Sciatic nerve (tissue), 2 donors: ENCODE data around the gene RER1. TPM values are rescaled to one million over a fixed set of nuclear protein-coding genes. Genes with fewer than 3 reads are reported as not detected.

ENCODE experiments used
- ATAC-seq: fragments of 200-7000 bp; cut with Tn5 transposase; one replicate; pipeline ENCODE4 v1.9.1; 2020; ENCODE audit warnings: mild to moderate bottlenecking, moderate library complexity
- DNase-seq: peaks from one replicate; pipeline ENCODE4 v3.0.0-alpha.2; 2020; ENCODE audit warnings: low spot score
- intact Hi-C: fragments of 100-400 bp; cut with DNase I; formaldehyde crosslinking; loops from one replicate; pipeline ENCODE4 v1.14.2; 2022
- total RNA-seq: library from RNA; stranded (reverse); fragmentation: NEBNext Ultra II Directional; extraction: Animal tissue kit (Norgen Biotek cat#: 25700); gene quantifications from one replicate; pipeline ENCODE4 v1.2.1, GENCODE V29; 2021
- donor health status: DM: no; HTN: no; CAD: no.
- donor health status: DM: no; HTN: no; CAD: no.

RER1 gene
- total RNA-seq, 1 donor from 2014 or later = 87.3 TPM

DNA sequence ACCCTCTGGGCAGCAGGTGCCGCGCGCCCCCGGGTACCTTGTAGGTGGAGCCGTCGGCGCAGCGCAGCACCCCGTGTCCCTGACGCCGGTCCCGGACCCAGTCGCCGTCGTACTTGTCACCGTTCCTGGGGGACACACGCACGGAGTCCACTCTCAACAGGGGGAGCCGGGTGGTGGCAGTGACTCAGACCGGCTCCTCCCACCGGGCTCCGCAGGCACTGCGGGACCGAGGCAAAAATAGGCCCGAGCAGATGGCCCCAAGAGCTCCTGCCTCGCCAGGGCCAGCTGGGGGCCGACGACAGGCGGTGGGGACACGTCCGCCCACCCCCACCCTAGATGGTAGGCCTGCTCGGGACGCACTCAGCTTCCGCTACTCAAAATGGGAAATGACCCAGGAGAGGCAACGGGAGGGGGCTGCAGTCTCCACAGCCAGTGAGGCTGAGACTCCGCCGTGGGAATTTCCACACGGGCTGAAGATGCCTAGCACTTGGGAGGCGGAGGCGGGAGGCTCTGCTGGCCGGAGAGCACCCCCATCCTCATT is 6.6 kb upstream of the RER1 start:
- no peak for ATAC-seq
- intact Hi-C loops = no loop called here
- peak; percentile 57 for DNase-seq

DNA sequence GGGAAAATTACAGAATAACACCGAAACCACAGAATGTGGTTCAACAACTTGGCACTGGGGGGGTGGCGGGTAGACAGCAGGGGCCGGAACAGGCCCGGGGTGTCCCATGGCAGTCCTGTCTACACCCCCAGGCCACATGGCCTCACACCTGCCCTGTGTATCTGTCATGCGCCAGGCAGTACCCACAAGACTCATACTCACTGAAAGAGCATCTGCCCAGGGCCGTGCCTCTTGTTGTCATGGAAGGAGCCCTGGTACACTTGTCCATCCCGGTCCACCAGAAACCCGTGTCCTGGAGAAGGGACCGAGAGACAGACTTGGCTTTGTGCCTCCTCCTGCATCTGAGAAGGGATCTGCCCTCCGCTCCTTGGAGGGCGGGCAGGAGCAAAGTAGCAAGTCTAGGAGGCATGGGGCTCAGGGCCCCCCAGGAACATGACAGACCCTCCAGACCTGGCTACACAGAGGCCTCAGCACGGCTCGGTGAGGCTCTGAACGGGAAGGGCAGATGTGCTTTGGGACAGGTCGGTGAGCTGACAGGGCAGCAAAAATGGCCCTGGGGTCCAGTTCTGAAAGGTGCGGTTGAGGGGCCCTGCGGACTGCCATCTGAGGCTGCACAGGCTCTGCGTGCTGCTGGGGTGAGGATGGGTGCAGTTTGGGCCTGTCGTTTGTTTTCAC is 5.9 kb upstream of the RER1 start:
- ATAC-seq (no peak), DNase-seq (peak; percentile 56)
- intact Hi-C loops = no loop called here

DNA sequence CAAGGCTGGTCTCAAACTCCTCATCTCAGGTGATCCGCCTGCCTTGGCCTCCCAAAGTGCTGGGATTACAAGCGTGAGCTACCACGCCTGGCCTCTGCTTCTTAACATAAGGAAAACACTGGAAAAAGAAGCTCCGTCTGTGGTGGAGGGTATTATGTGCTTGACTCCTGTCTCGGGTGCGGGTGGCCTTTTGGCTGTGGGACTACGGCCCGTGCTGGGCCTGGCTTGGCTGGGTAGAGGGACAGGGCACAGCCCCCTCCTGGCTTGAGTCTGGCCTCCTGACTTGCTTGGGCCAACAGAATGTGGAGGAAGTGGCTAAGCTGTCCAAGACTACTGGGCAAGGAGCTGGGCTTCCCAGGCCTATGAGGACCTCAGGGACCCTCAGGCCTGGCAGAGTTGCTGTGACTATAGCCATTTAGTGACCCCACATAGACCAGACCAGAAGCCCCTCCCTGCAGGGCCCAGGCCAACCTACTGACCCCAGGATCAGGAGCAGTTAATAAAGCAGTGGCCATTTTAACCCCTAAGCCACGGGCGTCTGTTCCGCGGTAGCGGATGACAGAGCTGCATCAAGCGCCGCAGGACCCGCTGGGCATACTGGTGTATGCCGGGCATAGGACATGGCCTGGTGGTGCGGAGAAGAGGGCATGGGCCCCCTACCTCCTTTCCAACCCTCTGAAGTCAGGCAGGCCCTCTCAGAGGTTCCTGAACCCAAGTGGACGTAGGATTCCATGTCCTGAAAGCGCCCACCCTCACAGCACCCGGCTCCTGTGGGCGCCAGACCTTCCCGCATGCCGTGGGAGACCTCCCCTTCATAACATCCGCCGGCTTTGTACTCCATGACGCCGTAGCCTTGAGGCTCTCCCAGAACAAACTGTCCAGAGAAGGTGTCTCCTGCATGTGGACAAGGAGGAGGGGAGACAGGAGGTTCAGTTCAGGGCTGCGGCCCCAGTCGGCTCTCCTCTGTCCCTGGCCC is 4.7 kb upstream of the RER1 start:
- ATAC-seq = no peak
- DNase-seq = peak; percentile 52
- intact Hi-C loops = no loop called here

DNA sequence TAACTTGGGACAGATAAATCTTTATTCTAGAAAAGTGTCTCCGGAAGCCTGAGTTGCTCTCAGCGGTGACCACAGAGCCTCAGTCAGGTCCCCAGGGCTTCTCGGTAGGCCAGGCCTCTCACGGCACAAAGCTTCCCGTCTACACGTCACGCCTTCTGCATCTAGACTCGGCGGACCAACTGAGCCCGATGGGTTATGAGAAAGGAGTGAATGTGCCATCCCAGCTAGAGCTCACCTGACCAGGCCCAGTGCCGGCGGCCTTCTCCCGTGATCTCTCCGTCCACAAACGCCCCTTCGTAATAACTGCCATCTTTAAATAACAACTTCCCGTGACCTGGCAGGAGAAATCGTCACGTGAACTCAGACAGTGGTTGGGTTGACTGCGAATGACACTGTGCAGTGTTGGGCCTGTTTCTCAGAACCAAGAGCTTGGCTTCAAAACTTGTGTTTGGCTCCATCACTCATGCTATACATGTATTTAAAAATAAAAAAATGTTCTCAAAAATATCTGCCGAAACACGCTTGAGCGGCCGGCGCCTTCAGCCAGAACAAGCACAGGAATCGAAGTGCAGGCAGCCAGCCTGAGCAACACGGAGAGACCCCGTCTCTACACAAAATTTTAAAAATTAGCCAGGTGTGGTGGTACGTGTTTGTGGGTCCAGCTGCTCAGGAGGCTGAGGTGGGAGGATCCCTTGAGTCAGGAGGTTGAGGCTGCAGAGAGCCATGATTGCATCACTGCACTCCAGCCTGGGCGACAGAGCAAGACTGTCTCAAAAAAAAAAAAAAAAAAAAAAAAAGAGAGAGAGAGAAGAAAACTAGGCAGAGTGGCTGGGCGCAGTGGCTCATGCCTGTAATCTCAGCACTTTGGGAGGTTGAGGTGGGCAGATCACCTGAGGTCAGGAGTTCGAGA is 3.4 kb upstream of the RER1 start:
- peak; percentile 54 for DNase-seq
- intact Hi-C loops = no loop called here

DNA sequence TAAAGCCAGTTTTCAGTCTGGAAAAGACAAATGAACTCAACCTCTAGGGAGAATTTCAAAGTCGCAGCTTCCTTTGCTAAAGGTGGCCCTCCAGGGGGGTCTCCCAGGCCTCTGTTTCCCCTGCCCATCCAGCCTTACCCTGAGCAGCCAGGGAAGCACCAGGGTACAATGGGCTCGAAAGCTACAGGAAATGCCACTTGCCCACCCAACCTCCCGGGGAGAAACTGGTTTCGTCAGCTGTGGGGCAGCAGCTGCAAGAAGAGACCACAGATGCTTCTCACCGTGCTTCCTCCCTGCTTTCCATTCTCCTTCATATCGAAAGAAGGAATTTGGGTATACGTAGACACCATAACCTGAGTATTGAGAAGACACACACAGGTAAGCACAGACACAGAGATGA is 2.0 kb upstream of the RER1 start:
- intact Hi-C loops = no loop called here
- ATAC-seq (no peak), DNase-seq (no peak)

More for the DNA sequence above, 3.4 kb upstream of the RER1 start:
- ATAC-seq = no peak

DNA sequence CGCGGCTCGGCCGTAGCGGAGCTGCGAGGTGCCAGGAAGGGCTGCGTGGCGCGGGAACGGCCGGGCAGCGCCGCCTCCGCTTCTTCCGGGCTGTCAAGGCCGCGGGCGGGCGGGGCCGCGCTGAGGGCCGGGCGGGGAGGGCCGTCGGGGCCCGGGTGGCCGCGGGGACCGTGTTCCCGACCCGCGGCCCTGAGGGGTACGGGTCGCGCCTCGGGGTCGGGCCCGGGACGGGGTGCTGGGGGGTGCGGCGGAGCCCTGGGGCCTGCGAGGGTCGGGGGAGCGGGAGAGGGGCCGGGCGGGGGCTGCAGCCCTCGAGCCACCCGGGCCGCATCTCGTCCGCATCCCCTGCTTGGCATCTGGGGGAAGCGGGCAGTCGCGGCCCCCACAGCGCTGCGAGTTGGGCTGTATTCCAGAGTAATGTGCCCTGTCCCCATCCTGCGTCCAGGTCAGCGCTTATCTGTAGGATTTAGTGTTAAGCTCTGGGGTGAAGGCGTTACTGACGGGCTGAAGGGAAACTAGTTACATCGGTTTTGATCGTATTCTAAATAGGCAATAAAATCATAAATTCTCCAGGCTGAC is 379 bp downstream of the RER1 start:
- DNase-seq (no peak), ATAC-seq (no peak)
- intact Hi-C loops = no loop called here

DNA sequence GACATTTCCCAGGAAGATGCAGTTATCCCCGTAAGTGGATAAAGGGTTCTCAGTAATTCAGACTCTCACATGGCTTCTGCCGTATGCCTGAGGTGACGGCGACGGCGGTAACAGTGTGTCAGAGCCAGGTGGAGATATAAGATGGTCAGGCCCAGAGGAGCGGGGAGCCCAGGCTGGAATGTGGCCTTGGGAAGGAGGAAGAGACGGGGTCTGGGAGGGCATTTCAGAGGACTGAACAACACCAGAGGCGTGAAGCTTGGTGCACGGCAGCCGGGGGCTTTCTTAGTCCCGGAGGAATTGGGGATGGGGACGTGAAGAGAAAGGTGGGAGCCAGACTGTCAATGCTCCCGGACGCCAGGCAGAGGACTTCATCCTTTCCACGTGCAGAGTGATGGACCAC is 1.0 kb downstream of the RER1 start:
- DNase-seq (no peak), ATAC-seq (no peak)
- intact Hi-C loops = no loop called here

DNA sequence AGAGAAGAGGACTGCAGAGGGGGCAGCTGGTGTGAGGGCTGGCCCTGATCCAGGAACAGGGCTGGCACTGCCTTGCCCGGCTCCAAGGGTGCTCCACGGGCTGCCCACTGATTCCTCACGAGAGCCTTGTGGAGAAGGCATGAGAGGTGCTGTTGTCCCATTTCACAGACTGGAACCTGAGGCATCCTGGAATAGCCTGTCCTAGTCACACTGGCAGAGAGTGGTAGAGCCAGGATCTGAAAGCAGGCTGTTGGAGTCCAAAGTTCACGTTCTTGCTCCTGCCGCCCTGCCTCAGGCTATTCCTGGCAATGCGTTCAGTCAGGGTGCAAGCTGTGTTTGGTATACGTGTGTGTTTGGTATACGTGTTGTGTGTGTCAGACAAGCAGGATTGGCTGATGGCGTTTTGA is 1.8 kb downstream of the RER1 start:
- ATAC-seq (no peak), DNase-seq (no peak)
- intact Hi-C loops = no loop called here

DNA sequence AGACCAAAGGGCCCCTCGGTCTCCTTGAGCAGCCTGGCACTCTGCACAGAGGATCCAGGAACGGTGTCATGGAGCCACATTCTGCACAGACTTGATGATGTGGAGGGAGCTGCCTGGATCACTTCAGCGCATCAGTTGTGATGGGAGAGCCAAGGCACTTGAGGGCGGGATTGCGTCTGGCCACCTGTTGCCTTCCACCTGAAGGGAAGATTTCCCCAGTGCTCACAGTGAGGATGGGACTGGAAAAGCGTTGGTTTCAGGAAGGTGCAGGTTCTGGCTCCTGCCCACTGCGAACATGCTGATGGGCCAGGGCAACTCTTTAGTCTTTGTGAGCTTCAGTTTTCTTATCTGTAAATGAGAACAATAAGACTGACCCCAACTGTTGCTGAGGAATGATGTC is 2.6 kb downstream of the RER1 start:
- DNase-seq = no peak
- no peak for ATAC-seq

DNA sequence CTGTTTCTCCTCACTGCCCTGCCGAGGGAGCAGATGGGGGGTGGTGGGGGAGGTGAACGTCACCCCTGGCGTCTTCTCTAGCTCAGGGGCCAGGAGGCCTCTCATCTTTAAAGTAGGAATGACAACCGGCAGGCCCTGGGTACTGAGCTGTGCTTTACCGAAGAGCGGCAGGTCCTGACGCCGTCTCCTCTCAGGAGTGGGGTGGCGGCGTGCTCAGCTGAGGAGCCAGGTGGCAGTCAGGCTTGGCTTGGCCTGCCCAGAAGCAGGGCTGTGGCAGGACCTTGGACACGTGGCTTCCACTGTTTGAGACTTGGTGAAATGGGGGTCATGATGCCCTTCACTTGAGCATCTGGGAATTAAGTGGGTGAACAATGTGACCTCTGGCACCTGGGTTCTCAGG is 3.1 kb downstream of the RER1 start:
- ATAC-seq (no peak), DNase-seq (no peak)
- intact Hi-C loops = no loop called here

More for the DNA sequence above, 2.6 kb downstream of the RER1 start:
- intact Hi-C loops = no loop called here

DNA sequence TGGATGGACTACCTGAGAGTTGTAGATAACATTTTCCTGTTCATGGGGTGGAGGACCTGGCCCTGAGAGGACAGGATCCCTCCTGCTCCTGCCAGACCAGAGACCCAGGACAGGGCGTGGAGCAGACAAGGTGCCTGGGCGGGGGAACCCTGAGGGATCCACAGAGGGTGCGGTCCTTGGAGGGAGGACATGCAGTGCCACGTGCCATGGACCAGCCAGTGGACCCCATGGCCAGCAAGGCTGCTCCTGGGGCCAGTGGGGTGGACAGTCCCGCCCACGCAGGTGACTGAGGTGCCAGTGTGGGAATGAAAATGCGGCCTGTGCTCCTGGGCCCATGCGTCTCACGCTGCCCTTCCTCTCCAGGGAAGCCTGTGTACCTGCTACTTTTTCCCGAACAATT is 3.6 kb downstream of the RER1 start:
- DNase-seq (no peak), ATAC-seq (no peak)
- intact Hi-C loops = no loop called here

DNA sequence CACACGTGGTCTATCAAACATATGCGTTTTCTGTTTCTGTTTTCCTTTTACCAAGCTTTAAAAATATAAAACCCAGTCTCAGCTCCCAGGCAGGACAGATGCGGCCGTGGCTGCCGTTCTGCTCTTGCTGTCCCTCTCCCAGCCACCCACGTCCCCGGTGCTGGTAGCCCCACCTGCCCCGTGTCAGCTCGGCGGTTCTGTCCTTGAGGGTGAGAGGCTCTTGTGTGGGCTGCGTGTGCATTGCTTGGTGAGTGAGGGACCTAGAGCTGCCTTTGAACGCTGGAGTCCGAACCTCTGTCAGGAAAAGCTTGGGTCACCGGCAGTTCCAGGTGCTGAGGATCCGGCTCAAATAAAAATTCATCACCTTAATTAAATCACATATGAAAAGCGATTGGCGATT is 4.4 kb downstream of the RER1 start:
- ATAC-seq (no peak), DNase-seq (no peak)
- intact Hi-C loops = no loop called here

DNA sequence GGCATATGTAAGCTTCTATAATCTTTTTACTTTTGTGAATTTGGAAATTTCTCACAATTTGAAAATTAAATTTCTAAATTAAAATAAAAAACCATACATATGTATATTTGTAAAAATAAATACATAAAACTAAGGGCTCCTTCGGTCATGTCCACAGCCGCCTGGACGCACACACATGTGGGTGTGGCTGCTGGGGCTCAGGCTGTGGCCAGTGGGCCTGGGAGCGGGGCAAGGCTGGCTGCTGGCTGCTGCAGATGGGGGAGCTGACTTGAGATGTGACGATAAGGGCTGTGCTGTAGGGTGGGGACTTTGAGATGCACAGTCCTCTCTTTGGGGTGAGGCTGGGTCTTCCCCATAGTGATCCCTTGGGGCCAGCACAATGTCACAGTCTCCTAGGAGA is 4.8 kb downstream of the RER1 start:
- ATAC-seq = no peak
- intact Hi-C loops = no loop called here
- DNase-seq = no peak

DNA sequence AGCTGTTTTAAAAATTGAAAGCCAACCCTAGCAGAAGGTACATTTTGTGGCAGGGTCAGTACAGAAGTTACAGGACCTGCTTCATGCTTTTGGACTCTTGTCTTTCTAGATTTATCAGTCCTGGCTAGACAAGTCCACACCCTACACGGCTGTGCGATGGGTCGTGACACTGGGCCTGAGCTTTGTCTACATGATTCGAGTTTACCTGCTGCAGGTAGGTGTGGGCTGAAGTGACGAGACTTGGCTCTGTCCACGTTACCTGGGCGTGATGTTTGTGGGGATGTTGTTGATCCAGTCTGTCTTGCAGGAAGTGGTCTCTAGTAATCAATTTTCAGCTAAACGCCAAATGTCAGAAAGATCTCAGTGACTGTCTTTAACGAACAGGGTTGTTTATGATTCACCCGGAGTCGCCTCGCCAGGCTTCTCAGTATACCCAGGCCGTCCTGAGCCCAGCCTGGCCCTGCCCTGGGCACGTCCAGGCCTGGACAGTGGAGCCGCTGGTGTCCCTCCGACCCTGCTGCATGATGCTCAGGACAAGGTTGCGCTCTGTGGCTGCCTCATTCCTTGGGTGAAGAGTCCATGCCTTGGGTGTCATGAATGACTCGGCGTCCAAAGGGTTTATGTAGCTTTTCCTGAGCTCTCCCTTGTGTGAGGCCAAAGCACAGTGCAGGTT is 5.5 kb downstream of the RER1 start:
- intact Hi-C loops = no loop called here
- DNase-seq = no peak
- ATAC-seq = no peak

DNA sequence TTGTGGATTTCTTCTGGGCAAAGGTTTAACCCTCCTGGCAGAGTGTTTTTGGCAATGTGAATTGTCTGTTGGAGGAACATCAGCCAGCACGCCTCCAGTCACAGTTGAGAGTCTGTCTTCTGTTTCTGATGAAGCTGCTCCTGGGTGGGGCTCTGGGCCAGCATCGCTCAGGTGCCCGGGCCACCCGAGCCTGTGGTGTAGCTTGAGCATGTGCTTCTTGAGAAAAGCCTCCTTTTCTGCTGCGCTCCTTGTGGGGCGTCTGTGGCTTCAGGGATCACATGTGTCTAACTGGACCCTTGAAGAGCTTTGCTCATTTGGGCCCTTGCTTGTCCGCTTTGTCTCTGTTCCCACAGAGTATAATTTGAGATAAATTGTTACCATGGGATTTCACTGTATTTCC is 7.2 kb downstream of the RER1 start:
- DNase-seq = no peak
- ATAC-seq = no peak
- intact Hi-C loops = no loop called here

DNA sequence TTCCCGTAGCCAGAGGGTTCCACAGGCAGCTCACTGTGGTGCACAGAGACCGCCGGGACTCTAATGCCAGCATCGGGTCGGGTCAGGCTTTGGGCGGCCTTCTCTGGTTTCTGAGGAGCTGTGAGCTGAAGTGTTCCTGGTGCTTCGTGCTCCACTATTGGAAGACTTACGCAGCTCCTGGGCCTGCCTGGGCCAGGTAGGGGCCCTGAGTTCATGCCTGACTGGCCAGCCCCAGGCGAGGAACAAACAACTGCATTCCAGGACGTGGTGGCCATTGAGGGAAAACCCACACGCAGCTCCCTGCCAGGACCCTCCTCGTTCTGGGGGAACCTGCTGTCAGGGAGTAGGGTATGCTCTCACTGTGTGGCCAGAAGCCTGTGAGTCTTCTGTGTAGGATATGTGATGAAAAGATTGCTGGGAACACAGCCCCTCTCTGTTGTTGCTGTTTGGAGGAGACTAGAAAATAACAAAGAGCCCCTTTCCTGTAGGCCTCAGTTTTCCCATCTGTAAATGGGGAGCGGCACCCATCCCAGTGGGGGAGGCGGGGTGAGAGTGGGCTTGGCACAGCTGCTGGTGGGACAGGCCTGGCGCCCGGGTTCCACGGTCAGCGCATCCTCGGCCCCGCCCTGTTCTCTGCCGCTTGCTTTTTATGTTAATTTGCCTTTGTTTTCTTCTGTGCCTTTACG is 8.4 kb downstream of the RER1 start:
- DNase-seq = no peak
- intact Hi-C loops = no loop called here
- no peak for ATAC-seq

DNA sequence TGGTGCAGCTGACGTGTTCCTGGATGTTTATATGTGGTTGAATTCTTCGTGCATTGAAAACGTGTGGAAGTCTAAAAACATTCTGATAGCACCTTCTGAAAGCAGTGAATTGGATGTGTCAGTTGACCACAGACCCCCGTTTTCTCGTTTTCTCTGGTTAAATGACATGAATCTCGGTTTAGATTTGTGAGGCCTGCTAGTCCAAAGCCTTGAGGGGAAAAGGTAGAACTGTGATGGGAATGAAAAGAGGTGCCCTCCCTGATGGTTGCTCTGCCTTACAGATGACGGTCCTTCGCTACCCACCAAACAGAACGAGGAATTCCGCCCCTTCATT is 8.9 kb downstream of the RER1 start:
- intact Hi-C loops = no loop called here
- ATAC-seq (no peak), DNase-seq (no peak)
